CD14-positive monocyte (primary cell): ENCODE results near the gene PHRF1. TPM values are rescaled to one million over a fixed set of nuclear protein-coding genes. Genes with fewer than 3 reads are reported as not detected.

Experiments used
- DNase-seq, 3 donors: peaks; one replicate each; pipeline ENCODE4 v3.0.0-alpha.2; 2011 to 2022
- H2AFZ ChIP-seq: 2 replicates; pipeline ENCODE4 v1.6.0; 2012; ENCODE audit warnings: mild to moderate bottlenecking, low read depth, low read length, inconsistent platforms; ENCODE audit not compliant: insufficient read depth, poor library complexity, severe bottlenecking
- H3K27ac ChIP-seq, 2 donors: 1 replicate in 1 of 2; 2 replicates in 1 of 2; pipeline ENCODE4 v1.5.1; 2012 to 2013; ENCODE audit warnings: low read length in 2 of 2, control low read depth in 1 of 2, inconsistent platforms in 1 of 2, low read depth in 1 of 2, mild to moderate bottlenecking in 1 of 2
- H3K27me3 ChIP-seq, 2 donors: one replicate each; pipeline versions ENCODE4 v1.6.0 to v1.6.1; 2011 to 2013; ENCODE audit warnings: low read length in 2 of 2; ENCODE audit not compliant: control insufficient read depth in 2 of 2, insufficient read depth in 2 of 2
- H3K36me3 ChIP-seq, 2 donors: replicated peaks in 1 of 2; 1 replicate in 1 of 2; 2 replicates in 1 of 2; pipeline versions ENCODE4 v1.5.1 to v1.6.1; 2012 to 2013; ENCODE audit warnings: low read length in 2 of 2, control low read depth in 1 of 2, inconsistent platforms in 1 of 2, mild to moderate bottlenecking in 1 of 2; ENCODE audit not compliant: insufficient read depth in 2 of 2, control insufficient read depth in 1 of 2
- H3K4me1 ChIP-seq, 2 donors: 1 replicate in 1 of 2; 2 replicates in 1 of 2; pipeline versions ENCODE4 v1.5.1 to v1.6.1; 2012 to 2013; ENCODE audit warnings: low read length in 2 of 2, control low read depth in 1 of 2, inconsistent platforms in 1 of 2, mild to moderate bottlenecking in 1 of 2, moderate library complexity in 1 of 2; ENCODE audit not compliant: insufficient read depth in 2 of 2, control insufficient read depth in 1 of 2
- H3K4me2 ChIP-seq: replicated peaks from 2 replicates; pipeline ENCODE3; 2012; ENCODE audit warnings: low read length, moderate library complexity, mild to moderate bottlenecking; ENCODE audit not compliant: poor library complexity, severe bottlenecking; ENCODE audit errors: extremely low read depth
- H3K4me3 ChIP-seq, 3 experiments: fragments of 200-600 bp in 1 of 3; sonication (generic) in 1 of 3; replicated peaks in 1 of 3; 1 replicate in 2 of 3; 2 replicates in 1 of 3; pipeline ENCODE4 v1.5.1; 2011 to 2013; ENCODE audit warnings: low read length in 3 of 3, mild to moderate bottlenecking in 3 of 3, control low read depth in 2 of 3, low read depth in 2 of 3, inconsistent platforms in 1 of 3, moderate library complexity in 1 of 3
- H3K79me2 ChIP-seq: 2 replicates; pipeline ENCODE4 v1.6.0; 2012; ENCODE audit warnings: mild to moderate bottlenecking, control low read depth, inconsistent platforms, low read length, moderate library complexity; ENCODE audit not compliant: insufficient read depth
- H3K9ac ChIP-seq: 2 replicates; pipeline ENCODE4 v1.6.0; 2017; ENCODE audit warnings: low read length, mild to moderate bottlenecking; ENCODE audit not compliant: insufficient read depth, poor library complexity, severe bottlenecking
- H3K9me3 ChIP-seq, 2 donors: replicated peaks in 1 of 2; 1 replicate in 1 of 2; 2 replicates in 1 of 2; pipeline versions ENCODE4 v1.5.1 to v1.6.1; 2012 to 2013; ENCODE audit warnings: low read length in 2 of 2, control low read depth in 1 of 2; ENCODE audit not compliant: control insufficient read depth in 1 of 2, insufficient read depth in 1 of 2
- H4K20me1 ChIP-seq: 2 replicates; pipeline ENCODE4 v1.6.0; 2012; ENCODE audit warnings: mild to moderate bottlenecking, low read length, control low read depth, moderate library complexity; ENCODE audit not compliant: insufficient read depth
- H3K27ac Mint-ChIP-seq, 7 donors: one replicate each; pipeline ENCODE4 v1.8.0; 2020; ENCODE audit warnings: mild to moderate bottlenecking in 7 of 7, mixed read lengths in 7 of 7, moderate library complexity in 6 of 7, inconsistent platforms in 2 of 7
- H3K27me3 Mint-ChIP-seq, 3 donors: one replicate each; pipeline ENCODE4 v1.8.0; 2021 to 2022; ENCODE audit warnings: low read depth in 3 of 3, mild to moderate bottlenecking in 3 of 3, mixed read lengths in 3 of 3, moderate library complexity in 3 of 3, inconsistent platforms in 1 of 3
- H3K36me3 Mint-ChIP-seq, 2 donors: one replicate each; pipeline ENCODE4 v1.8.0; 2020; ENCODE audit warnings: mixed read lengths in 2 of 2, inconsistent platforms in 1 of 2, mild to moderate bottlenecking in 1 of 2
- H3K4me1 Mint-ChIP-seq: one replicate; pipeline ENCODE4 v1.8.0; 2020; ENCODE audit warnings: mild to moderate bottlenecking, mixed read lengths
- H3K4me3 Mint-ChIP-seq, 2 donors: one replicate each; pipeline ENCODE4 v1.8.0; 2020; ENCODE audit warnings: mild to moderate bottlenecking in 2 of 2, mixed read lengths in 2 of 2, moderate library complexity in 1 of 2
- H3K9me3 Mint-ChIP-seq, 7 donors: one replicate each; pipeline ENCODE4 v1.8.0; 2020 to 2022; ENCODE audit warnings: mixed read lengths in 7 of 7, mild to moderate bottlenecking in 6 of 7, moderate library complexity in 6 of 7, inconsistent platforms in 2 of 7
- CTCF ChIP-seq: fragments of 200-600 bp; IDR thresholded peaks from one replicate; pipeline ENCODE4 v1.8.0; 2022; ENCODE audit warnings: antibody characterized with exemption, mild to moderate bottlenecking
- WGBS: methylation state at CpG from one replicate; pipeline ENCODE4 v1.1.5; 2013; ENCODE audit warnings: missing lambda C conversion rate; ENCODE audit not compliant: insufficient coverage; 5-methylcytosine and 5-hydroxymethylcytosine counted together
- intact Hi-C, 2 donors: fragments of 100-400 bp; cut with micrococcal nuclease; formaldehyde crosslinking; loops; one replicate each; pipeline versions ENCODE4 v1.15.0 to v1.15.1; 2023
- polyA plus RNA-seq, 3 donors: library from polyadenylated mRNA; depleted of rRNA in 1 of 3; unstranded in 2 of 3; stranded (reverse) in 1 of 3; fragments of 300-500 nt in 2 of 3; fragments of >200 nt in 1 of 3; fragmentation: Illumina TruSeq in 2 of 3; gene quantifications; 1 replicate in 2 of 3; 2 replicates in 1 of 3; pipeline ENCODE4 v1.2.3, GENCODE V29; 2012 to 2021

PHRF1 gene
- polyA plus RNA-seq, 3 donors: 1.3 to 11.1 (median 3.3) TPM

- no peak overlapping the region for H3K27ac ChIP-seq
- H3K27me3 Mint-ChIP-seq: no peaks in the 10 kb centered on the region
- H3K9ac ChIP-seq: no peak overlapping the region
- no peak overlapping the region for H3K4me3 Mint-ChIP-seq
- no peaks in the 10 kb centered on the region for H3K27me3 ChIP-seq
- H3K9me3 Mint-ChIP-seq: peaks cover 0 to 3% (median 0%) of the 10 kb centered on the region in 7 donors
- H3K4me1 Mint-ChIP-seq: peaks cover 33% of the 10 kb centered on the region
- WGBS: 97% methylated on average over 8 of the region's 14 CpGs
- no peak overlapping the region for H2AFZ ChIP-seq
- H3K4me2 ChIP-seq: no peak overlapping the region
- peaks cover 86% of the 10 kb centered on the region for H4K20me1 ChIP-seq
- peaks cover 79% of the 10 kb centered on the region for H3K79me2 ChIP-seq
- H3K27ac Mint-ChIP-seq: peak overlapping the region in 1 of 7 donors; percentile 51
- peaks cover 31 to 40% of the 10 kb centered on the region in 2 donors for H3K36me3 ChIP-seq
- H3K4me1 ChIP-seq: peaks cover 13 to 30% of the 10 kb centered on the region in 2 donors
- no peak overlapping the region for H3K4me3 ChIP-seq
- no peak for TF ChIP-seq CTCF
- no peaks in the 10 kb centered on the region for H3K9me3 ChIP-seq
- intact Hi-C loops: no loop called here
- H3K36me3 Mint-ChIP-seq: peaks cover 34 to 48% of the 10 kb centered on the region in 2 donors
- DNase-seq: no peak
These were observed 5.1 kb downstream of the PHRF1 start for GRCh38 chr11:581342-581741.

- H3K36me3 ChIP-seq: peaks cover 35 to 44% of the 10 kb centered on the region in 2 donors
- no peak overlapping the region for H3K27ac ChIP-seq
- no peak overlapping the region for H3K4me2 ChIP-seq
- no peaks in the 10 kb centered on the region for H3K9me3 ChIP-seq
- no peak overlapping the region for H3K9ac ChIP-seq
- WGBS: 96% methylated on average over 15 of the region's 17 CpGs
- intact Hi-C loops: no loop called here
- peaks cover 16 to 34% of the 10 kb centered on the region in 2 donors for H3K4me1 ChIP-seq
- H3K79me2 ChIP-seq: peaks cover 82% of the 10 kb centered on the region
- Mint-ChIP-seq H3K9me3 (peaks cover 0 to 3% (median 0%) of the 10 kb centered on the region in 7 donors), H3K36me3 (peaks cover 36 to 52% of the 10 kb centered on the region in 2 donors), H3K4me3 (no peak overlapping the region), H3K4me1 (peaks cover 37% of the 10 kb centered on the region), H3K27me3 (no peaks in the 10 kb centered on the region), H3K27ac (peak overlapping the region in 2 of 7 donors; percentile 30 to 83)
- peaks cover 90% of the 10 kb centered on the region for H4K20me1 ChIP-seq
- no peak overlapping the region for H3K4me3 ChIP-seq
- H3K27me3 ChIP-seq: no peaks in the 10 kb centered on the region
- DNase-seq: no peak
- no peak for TF ChIP-seq CTCF
- no peak overlapping the region for H2AFZ ChIP-seq
These were observed 5.5 kb downstream of the PHRF1 start for GRCh38 chr11:581752-582151.
